HepG2 (cell line): ENCODE results near the gene FAM98A. TPM values are rescaled to one million over a fixed set of nuclear protein-coding genes. Genes with fewer than 3 reads are reported as not detected.

Experiments
- CENPT ChIP-seq: sonication (generic); formaldehyde crosslinking; IDR thresholded peaks from 2 replicates; pipeline ENCODE4 v1.8.0; 2022; ENCODE audit warnings: low read depth, mild to moderate bottlenecking, moderate library complexity, missing genetic modification reagents
- FOXJ3 ChIP-seq: sonication (generic); formaldehyde crosslinking; IDR thresholded peaks from 2 replicates; pipeline ENCODE4 v1.4.0; 2020; ENCODE audit warnings: missing genetic modification reagents, mild to moderate bottlenecking, borderline replicate concordance
- GLI4 ChIP-seq: sonication (generic); formaldehyde crosslinking; IDR thresholded peaks from 2 replicates; pipeline ENCODE4 v1.5.1; 2020; ENCODE audit warnings: missing genetic modification reagents, mild to moderate bottlenecking, moderate library complexity, borderline replicate concordance
- HIVEP1 ChIP-seq: sonication (generic); formaldehyde crosslinking; IDR thresholded peaks from 2 replicates; pipeline ENCODE4 v1.4.0; 2020; ENCODE audit warnings: mild to moderate bottlenecking, missing genetic modification reagents
- JUND ChIP-seq: sonication (generic); formaldehyde crosslinking; IDR thresholded peaks from 2 replicates; pipeline ENCODE4 v1.8.0; 2022; ENCODE audit warnings: mild to moderate bottlenecking, missing genetic modification reagents
- KAT7 ChIP-seq: IDR thresholded peaks from 2 replicates; pipeline ENCODE4 v1.6.1; 2018; ENCODE audit warnings: borderline replicate concordance, missing compliant biosample characterization
- MATR3 ChIP-seq: sonication (generic); formaldehyde crosslinking; IDR thresholded peaks from 2 replicates; pipeline ENCODE4 v1.4.0; 2020; ENCODE audit warnings: missing genetic modification reagents
- MYC ChIP-seq: sonication (generic); formaldehyde crosslinking; IDR thresholded peaks from 2 replicates; pipeline ENCODE4 v1.9.0; 2021; ENCODE audit warnings: missing genetic modification reagents, borderline replicate concordance
- NFYB ChIP-seq: sonication (generic); formaldehyde crosslinking; IDR thresholded peaks from 2 replicates; pipeline ENCODE4 v1.4.0; 2020; ENCODE audit warnings: missing genetic modification reagents
- RARG ChIP-seq: sonication (generic); formaldehyde crosslinking; IDR thresholded peaks from 2 replicates; pipeline ENCODE4 v1.4.0; 2020; ENCODE audit warnings: low read depth, mild to moderate bottlenecking, missing genetic modification reagents
- RFX5 ChIP-seq: IDR thresholded peaks from 2 replicates; pipeline ENCODE4 v1.6.1; 2011; ENCODE audit warnings: low read depth, low read length, improper control_type of control experiment
- SAP130 ChIP-seq: IDR thresholded peaks from 2 replicates; pipeline ENCODE4 v1.6.1; 2016; ENCODE audit warnings: low read depth
- SRY ChIP-seq: sonication (generic); formaldehyde crosslinking; IDR thresholded peaks from 2 replicates; pipeline ENCODE4 v1.8.0; 2022; ENCODE audit warnings: mild to moderate bottlenecking, missing genetic modification reagents
- ZMAT3 ChIP-seq: sonication (generic); formaldehyde crosslinking; conservative IDR thresholded peaks from 2 replicates; pipeline ENCODE4 v1.7.0; 2021; ENCODE audit warnings: missing genetic modification reagents
- ZNF101 ChIP-seq: sonication (generic); formaldehyde crosslinking; IDR thresholded peaks from 2 replicates; pipeline ENCODE4 v1.4.0; 2020; ENCODE audit warnings: mild to moderate bottlenecking, low read depth, missing genetic modification reagents, borderline replicate concordance
- ZNF383 ChIP-seq: sonication (generic); formaldehyde crosslinking; IDR thresholded peaks from 2 replicates; pipeline ENCODE4 v1.4.0; 2020; ENCODE audit warnings: missing genetic modification reagents, mild to moderate bottlenecking, borderline replicate concordance
- ZNF543 ChIP-seq: sonication (generic); formaldehyde crosslinking; IDR thresholded peaks from 2 replicates; pipeline ENCODE4 v1.4.0; 2020; ENCODE audit warnings: mild to moderate bottlenecking, missing genetic modification reagents
- ZNF563 ChIP-seq: sonication (generic); formaldehyde crosslinking; IDR thresholded peaks from 2 replicates; pipeline ENCODE4 v1.8.0; 2022; ENCODE audit warnings: mild to moderate bottlenecking, moderate library complexity, missing genetic modification reagents
- ZNF878 ChIP-seq: sonication (generic); formaldehyde crosslinking; IDR thresholded peaks from 2 replicates; pipeline ENCODE4 v1.8.1; 2023; ENCODE audit warnings: mild to moderate bottlenecking, missing genetic modification reagents, moderate library complexity
- ZZZ3 ChIP-seq: sonication (generic); formaldehyde crosslinking; IDR thresholded peaks from 2 replicates; pipeline ENCODE4 v1.4.0; 2020; ENCODE audit warnings: missing genetic modification reagents, mild to moderate bottlenecking, borderline replicate concordance
- polyA plus RNA-seq, 8 experiments: library from polyadenylated mRNA; depleted of rRNA in 3 of 8; stranded (reverse) in 7 of 8; unstranded in 1 of 8; fragments of >200 nt; fragmentation: Illumina TruSeq in 4 of 8; extraction: Trizol in 4 of 8; gene quantifications; 2 replicates each; pipeline versions ENCODE4 v1.2.1 to v1.2.3, GENCODE V29; 2011 to 2016; ENCODE audit warnings: low read depth in 4 of 8, missing spikeins in 1 of 8, mixed read lengths in 1 of 8; ENCODE audit not compliant: insufficient read depth in 1 of 8
- total RNA-seq, 5 experiments: library from RNA; depleted of rRNA; stranded (reverse); fragments of >200 nt; fragmentation: Illumina TruSeq; extraction: Trizol; gene quantifications; 2 replicates each; pipeline ENCODE4 v1.2.3, GENCODE V29; 2016; ENCODE audit warnings: low read depth in 1 of 5
- TF ChIP-seq, protein P1 (sequence below): IDR thresholded peaks from 2 replicates; pipeline ENCODE4 v1.6.1; 2016; ENCODE audit warnings: missing compliant biosample characterization, missing genetic modification reagents, borderline replicate concordance
- TF ChIP-seq, protein P2 (sequence below): sonication (generic); formaldehyde crosslinking; IDR thresholded peaks from 2 replicates; pipeline ENCODE4 v1.8.0; 2022; ENCODE audit warnings: missing genetic modification reagents, mild to moderate bottlenecking, borderline replicate concordance
- TF ChIP-seq, protein P3 (sequence below): sonication (generic); formaldehyde crosslinking; IDR thresholded peaks from 2 replicates; pipeline ENCODE4 v1.8.1; 2023; ENCODE audit warnings: mild to moderate bottlenecking, missing genetic modification reagents
- TF ChIP-seq, protein P4 (sequence below): IDR thresholded peaks from 2 replicates; pipeline ENCODE4 v1.6.1; 2016; ENCODE audit warnings: mild to moderate bottlenecking
- TF ChIP-seq, protein P5 (sequence below): IDR thresholded peaks from 2 replicates; pipeline ENCODE4 v1.6.1; 2016

FAM98A gene
- total and polyA plus RNA-seq, 2 of the 13 experiments (the other 11 are each of a cell fraction or from before 2014, with no cell fraction given), result 44.0 to 61.4 TPM

DNA sequence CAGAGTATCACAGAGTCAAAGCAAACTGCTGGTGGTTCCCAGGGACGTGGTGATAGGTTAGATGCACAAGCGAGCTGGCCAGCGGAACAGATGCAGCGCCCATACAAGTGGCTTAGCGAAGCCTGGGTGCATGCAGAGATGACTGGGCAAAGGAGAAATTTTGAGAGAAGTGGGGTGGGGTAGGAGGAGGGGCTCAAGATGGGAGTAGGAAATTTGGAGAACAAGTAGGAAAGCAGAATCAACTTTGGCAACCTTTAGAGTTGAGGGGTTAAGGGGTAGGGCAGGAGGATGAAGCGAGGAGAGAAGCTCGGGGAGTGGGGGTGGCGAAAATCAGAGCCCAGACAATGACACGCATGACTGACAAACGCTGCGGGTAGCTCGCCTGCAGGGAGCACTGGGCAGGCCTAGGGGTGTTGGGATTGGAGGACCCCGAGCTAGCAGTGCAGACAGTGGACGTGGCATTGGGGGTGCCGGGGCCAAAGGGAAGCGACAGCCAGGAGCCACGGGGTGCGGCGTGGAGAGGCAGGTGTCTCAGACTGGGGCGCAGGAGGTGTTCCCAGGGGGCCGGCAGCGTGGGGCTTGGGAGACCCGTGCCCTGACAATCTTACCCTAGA lies 431 bp downstream of the FAM98A start (continued):
- TF ChIP-seq, protein P1, sequence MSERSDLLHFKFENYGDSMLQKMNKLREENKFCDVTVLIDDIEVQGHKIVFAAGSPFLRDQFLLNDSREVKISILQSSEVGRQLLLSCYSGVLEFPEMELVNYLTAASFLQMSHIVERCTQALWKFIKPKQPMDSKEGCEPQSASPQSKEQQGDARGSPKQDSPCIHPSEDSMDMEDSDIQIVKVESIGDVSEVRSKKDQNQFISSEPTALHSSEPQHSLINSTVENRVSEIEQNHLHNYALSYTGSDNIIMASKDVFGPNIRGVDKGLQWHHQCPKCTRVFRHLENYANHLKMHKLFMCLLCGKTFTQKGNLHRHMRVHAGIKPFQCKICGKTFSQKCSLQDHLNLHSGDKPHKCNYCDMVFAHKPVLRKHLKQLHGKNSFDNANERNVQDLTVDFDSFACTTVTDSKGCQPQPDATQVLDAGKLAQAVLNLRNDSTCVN, result no peak
- TF ChIP-seq, protein P2, sequence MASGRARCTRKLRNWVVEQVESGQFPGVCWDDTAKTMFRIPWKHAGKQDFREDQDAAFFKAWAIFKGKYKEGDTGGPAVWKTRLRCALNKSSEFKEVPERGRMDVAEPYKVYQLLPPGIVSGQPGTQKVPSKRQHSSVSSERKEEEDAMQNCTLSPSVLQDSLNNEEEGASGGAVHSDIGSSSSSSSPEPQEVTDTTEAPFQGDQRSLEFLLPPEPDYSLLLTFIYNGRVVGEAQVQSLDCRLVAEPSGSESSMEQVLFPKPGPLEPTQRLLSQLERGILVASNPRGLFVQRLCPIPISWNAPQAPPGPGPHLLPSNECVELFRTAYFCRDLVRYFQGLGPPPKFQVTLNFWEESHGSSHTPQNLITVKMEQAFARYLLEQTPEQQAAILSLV, result no peak
- TF ChIP-seq ZNF101, result 0 out of 2 replicates have a peak, but pooled peaks have one; percentile 44
- TF ChIP-seq, protein P3, sequence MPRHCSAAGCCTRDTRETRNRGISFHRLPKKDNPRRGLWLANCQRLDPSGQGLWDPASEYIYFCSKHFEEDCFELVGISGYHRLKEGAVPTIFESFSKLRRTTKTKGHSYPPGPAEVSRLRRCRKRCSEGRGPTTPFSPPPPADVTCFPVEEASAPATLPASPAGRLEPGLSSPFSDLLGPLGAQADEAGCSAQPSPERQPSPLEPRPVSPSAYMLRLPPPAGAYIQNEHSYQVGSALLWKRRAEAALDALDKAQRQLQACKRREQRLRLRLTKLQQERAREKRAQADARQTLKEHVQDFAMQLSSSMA (CRISPR knock-in tag), result 0 out of 2 replicates have a peak, but pooled peaks have one; percentile 39
- no peak for TF ChIP-seq MYC (CRISPR knock-in tag)
- TF ChIP-seq FOXJ3 (CRISPR knock-in tag), result no peak
- TF ChIP-seq GLI4 (CRISPR knock-in tag), result no peak
- TF ChIP-seq JUND (CRISPR knock-in tag), result no peak
- TF ChIP-seq SRY, result no peak
- TF ChIP-seq ZNF563 (CRISPR knock-in tag), result peak; percentile 51; the same call in 1 of the 2 replicates
- TF ChIP-seq, protein P4, sequence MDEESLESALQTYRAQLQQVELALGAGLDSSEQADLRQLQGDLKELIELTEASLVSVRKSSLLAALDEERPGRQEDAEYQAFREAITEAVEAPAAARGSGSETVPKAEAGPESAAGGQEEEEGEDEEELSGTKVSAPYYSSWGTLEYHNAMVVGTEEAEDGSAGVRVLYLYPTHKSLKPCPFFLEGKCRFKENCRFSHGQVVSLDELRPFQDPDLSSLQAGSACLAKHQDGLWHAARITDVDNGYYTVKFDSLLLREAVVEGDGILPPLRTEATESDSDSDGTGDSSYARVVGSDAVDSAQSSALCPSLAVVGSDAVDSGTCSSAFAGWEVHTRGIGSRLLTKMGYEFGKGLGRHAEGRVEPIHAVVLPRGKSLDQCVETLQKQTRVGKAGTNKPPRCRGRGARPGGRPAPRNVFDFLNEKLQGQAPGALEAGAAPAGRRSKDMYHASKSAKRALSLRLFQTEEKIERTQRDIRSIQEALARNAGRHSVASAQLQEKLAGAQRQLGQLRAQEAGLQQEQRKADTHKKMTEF (CRISPR knock-in tag), result no peak
- no peak for TF ChIP-seq MATR3 (CRISPR knock-in tag)
- no peak for TF ChIP-seq NFYB (CRISPR knock-in tag)
- TF ChIP-seq ZNF383 (CRISPR knock-in tag), result peak; percentile 96
- no peak for TF ChIP-seq CENPT
- TF ChIP-seq SAP130 (CRISPR knock-in tag), result peak; percentile 56
- TF ChIP-seq RFX5, result 0 out of 2 replicates have a peak, but pooled peaks have one; percentile 10
- peak; percentile 1; the same call in 1 of the 2 replicates for TF ChIP-seq ZMAT3 (CRISPR knock-in tag)
- TF ChIP-seq KAT7 (CRISPR knock-in tag), result no peak; the same call in 1 of the 2 replicates
- peak; percentile 62; the same call in 1 of the 2 replicates for TF ChIP-seq ZNF543
- TF ChIP-seq, protein P5, sequence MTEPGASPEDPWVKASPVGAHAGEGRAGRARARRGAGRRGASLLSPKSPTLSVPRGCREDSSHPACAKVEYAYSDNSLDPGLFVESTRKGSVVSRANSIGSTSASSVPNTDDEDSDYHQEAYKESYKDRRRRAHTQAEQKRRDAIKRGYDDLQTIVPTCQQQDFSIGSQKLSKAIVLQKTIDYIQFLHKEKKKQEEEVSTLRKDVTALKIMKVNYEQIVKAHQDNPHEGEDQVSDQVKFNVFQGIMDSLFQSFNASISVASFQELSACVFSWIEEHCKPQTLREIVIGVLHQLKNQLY (CRISPR knock-in tag), result no peak
- peak; percentile 79; the same call in 1 of the 2 replicates for TF ChIP-seq RARG (CRISPR knock-in tag)
- 0 out of 2 replicates have a peak, but pooled peaks have one; percentile 50 for TF ChIP-seq ZNF878 (CRISPR knock-in tag)
- 0 out of 2 replicates have a peak, but pooled peaks have one; percentile 14 for TF ChIP-seq ZZZ3 (CRISPR knock-in tag)
- peak; percentile 68; the same call in 1 of the 2 replicates for TF ChIP-seq HIVEP1 (CRISPR knock-in tag)
